Left ventricle myocardium superior (tissue), 1 donor: Measurements from ENCODE around the gene NRL. TPM values are rescaled to one million over a fixed set of nuclear protein-coding genes. Genes with fewer than 3 reads are reported as not detected.

Experiments
- ATAC-seq: fragments of 200-7000 bp; cut with Tn5 transposase; one replicate; pipeline ENCODE4 v1.9.1; 2020; ENCODE audit warnings: mild to moderate bottlenecking, moderate library complexity
- DNase-seq: peaks from one replicate; pipeline ENCODE4 v3.0.0-alpha.2; 2020
- intact Hi-C: fragments of 100-400 bp; cut with micrococcal nuclease; formaldehyde crosslinking; loops from one replicate; pipeline ENCODE4 v1.11.0; 2022
- total RNA-seq: library from RNA; stranded (reverse); fragmentation: NEBNext Ultra II Directional; extraction: Animal tissue kit (Norgen Biotek cat#: 25700); gene quantifications from one replicate; pipeline ENCODE4 v1.2.1, GENCODE V29; 2021
- donor health status: DM: no; HTN: yes; CAD: no; lungs with severe emphysema.

The NRL gene
- total RNA-seq, 1 donor from 2014 or later = 0.77 TPM

GRCh38 chr14:24145690-24146452, 31.1 kb upstream of the NRL start:
- intact Hi-C loops = no loop called here
- ATAC-seq = no peak

GRCh38 chr14:24145219-24145618, 30.5 kb upstream of the NRL start:
- ATAC-seq (no peak), DNase-seq (no peak)
- intact Hi-C loops = no loop called here

More at GRCh38 chr14:24145690-24146452, 31.1 kb upstream of the NRL start:
- DNase-seq = no peak

- no peak for ATAC-seq
- intact Hi-C loops = no loop called here
- DNase-seq = no peak
These were observed 29.7 kb upstream of the NRL start for GRCh38 chr14:24144451-24144850.

GRCh38 chr14:24143511-24143910, 28.8 kb upstream of the NRL start:
- intact Hi-C loops = no loop called here
- ATAC-seq (no peak), DNase-seq (no peak)

GRCh38 chr14:24141097-24141880, 26.5 kb upstream of the NRL start, which contains the start of gene EMC9:
TSS of gene EMC9 (minus strand) at chr14:24141591. CDS start at chr14:24141304, 287 bp downstream.
- ATAC-seq = peak; percentile 93
- intact Hi-C loops = no loop called here
- DNase-seq = peak; percentile 100

- intact Hi-C loops = no loop called here
- ATAC-seq (no peak), DNase-seq (no peak)
These were observed 24.7 kb upstream of the NRL start for GRCh38 chr14:24139272-24139934.

- DNase-seq (no peak), ATAC-seq (no peak)
- intact Hi-C loops = no loop called here
These were observed 23.9 kb upstream of the NRL start for GRCh38 chr14:24138396-24139271.

- ATAC-seq (no peak), DNase-seq (no peak)
- intact Hi-C loops = no loop called here
These were observed 23.0 kb upstream of the NRL start for GRCh38 chr14:24137529-24138395.

GRCh38 chr14:24136684-24137528, 22.2 kb upstream of the NRL start:
- ATAC-seq (no peak), DNase-seq (no peak)
- intact Hi-C loops = no loop called here

GRCh38 chr14:24135834-24136683, 21.3 kb upstream of the NRL start, which contains the start of gene PSME1:
TSS of gene PSME1 (plus strand) at chr14:24136194. CDS start at chr14:24136263, 69 bp downstream.
- peak; percentile 97 for DNase-seq
- intact Hi-C loops = no loop called here

GRCh38 chr14:24135584-24135833, 20.8 kb upstream of the NRL start:
- ATAC-seq = no peak
- DNase-seq = no peak
- intact Hi-C loops = no loop called here

More at GRCh38 chr14:24135834-24136683, 21.3 kb upstream of the NRL start, which contains the start of gene PSME1:
- peak; percentile 88 for ATAC-seq

GRCh38 chr14:24133735-24134134, 19.0 kb upstream of the NRL start:
- ATAC-seq (no peak), DNase-seq (no peak)
- intact Hi-C loops = no loop called here

GRCh38 chr14:24132976-24133375, 18.2 kb upstream of the NRL start:
- DNase-seq (no peak), ATAC-seq (no peak)
- intact Hi-C loops = no loop called here

- peak; percentile 70 for DNase-seq
These were observed 17.4 kb upstream of the NRL start for GRCh38 chr14:24132061-24132685.

GRCh38 chr14:24131549-24131966, 16.8 kb upstream of the NRL start:
- DNase-seq (no peak), ATAC-seq (peak; percentile 54)
- intact Hi-C loops = no loop called here

More at GRCh38 chr14:24132061-24132685, 17.4 kb upstream of the NRL start:
- intact Hi-C loops = no loop called here
- peak; percentile 3 for ATAC-seq
